Measurements from ENCODE around the gene XPO4. TPM values are rescaled to one million over a fixed set of nuclear protein-coding genes. Genes with fewer than 3 reads are reported as not detected.
"Not testable (repeated sequence)": the region's sequence is repeated elsewhere in the genome, so short reads cannot be mapped to it uniquely, and the experiment has no call there.

Gene XPO4
- total RNA-seq, 1 donor = 35.1 TPM

DNA sequence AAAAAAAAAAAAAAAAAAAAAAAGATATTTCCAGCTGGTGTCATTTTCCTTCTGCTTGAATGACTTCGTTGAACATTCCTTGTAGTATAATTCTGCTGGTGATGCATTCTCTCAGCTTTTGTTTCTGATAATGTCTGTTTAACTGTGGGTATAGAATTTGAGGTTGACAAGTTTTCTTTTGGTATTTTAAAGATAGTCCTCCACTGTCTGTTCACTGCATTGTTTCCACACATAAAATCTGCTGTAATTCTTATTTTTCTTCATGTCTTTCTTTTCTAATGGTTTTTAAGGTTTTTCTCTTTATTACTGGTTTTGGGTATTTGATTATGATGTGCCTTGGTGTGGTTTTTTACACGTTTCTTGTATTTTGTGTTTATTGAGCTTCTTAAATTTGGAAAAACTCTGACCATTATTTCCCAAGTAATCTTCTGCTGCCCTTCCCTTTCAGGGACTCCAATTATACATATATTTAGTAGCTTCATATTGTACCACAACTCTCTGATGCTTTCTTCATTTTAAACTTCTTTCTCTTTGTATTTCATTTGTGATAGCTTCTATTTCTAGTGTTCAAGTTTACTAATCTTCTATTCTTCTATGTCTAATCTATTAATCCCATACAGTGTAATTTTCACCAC, 135.1 kb downstream of the XPO4 start:
- Histone ChIP-seq H3K9me3 (ENCODE audit: low read depth, low read length) (peaks cover 22% of the 10 kb centered on the region), H3K4me3 (ENCODE audit: low read length) (no peak overlapping the region), H3K27me3 (ENCODE audit: insufficient read depth, low read length) (no peaks in the 10 kb centered on the region), H3K4me1 (ENCODE audit: insufficient read depth, low read length) (peaks cover 3% of the 10 kb centered on the region)

DNA sequence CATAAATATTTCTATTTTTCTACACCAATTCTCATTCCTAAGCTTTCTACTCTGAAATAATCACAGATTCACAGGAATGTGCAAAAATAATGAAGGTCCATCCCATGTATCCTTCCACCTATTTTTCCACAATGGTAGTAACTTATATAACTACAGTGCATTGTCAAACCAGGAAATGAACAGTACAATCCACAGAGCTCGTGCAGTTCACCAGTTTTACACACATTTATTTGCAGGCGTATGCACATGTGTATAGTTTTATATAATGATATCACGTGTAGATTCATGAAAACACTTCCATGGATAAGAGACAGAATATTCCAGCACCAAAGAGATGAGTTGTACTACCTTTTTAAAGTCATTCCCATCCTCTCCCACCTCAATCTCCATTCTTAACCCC, 141.7 kb downstream of the XPO4 start:
- H3K4me1 ChIP-seq (ENCODE audit: insufficient read depth, low read length) = no peaks in the 10 kb centered on the region
- no peaks in the 10 kb centered on the region for H3K9me3 ChIP-seq (ENCODE audit: low read depth, low read length)
- H3K4me3 ChIP-seq (ENCODE audit: low read length) = no peak overlapping the region
- H3K27me3 ChIP-seq (ENCODE audit: insufficient read depth, low read length) = no peaks in the 10 kb centered on the region

DNA sequence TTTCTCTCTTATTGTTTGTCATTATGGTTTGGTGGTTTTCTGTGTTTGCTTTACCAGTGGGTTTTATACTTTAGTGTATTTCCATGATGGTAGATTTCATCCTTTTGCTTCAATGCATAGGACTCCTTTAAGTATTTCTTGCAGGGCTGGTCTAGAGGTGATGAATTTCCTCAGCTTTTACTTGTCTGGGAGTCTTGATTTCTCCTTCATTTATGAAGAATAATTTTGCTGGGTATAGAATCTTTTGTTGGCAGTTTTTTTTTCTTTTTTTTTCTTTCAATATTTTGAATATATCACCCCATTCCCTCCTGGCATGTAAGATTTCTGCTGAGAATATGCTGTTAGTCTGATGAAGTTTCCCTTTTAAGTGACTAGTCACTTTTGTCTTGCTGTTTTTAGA, 148.5 kb downstream of the XPO4 start:
- Histone ChIP-seq H3K9me3 (ENCODE audit: low read depth, low read length) (peaks cover 48% of the 10 kb centered on the region), H3K4me3 (ENCODE audit: low read length) (no peak overlapping the region), H3K4me1 (ENCODE audit: insufficient read depth, low read length) (no peaks in the 10 kb centered on the region), H3K27me3 (ENCODE audit: insufficient read depth, low read length) (no peaks in the 10 kb centered on the region)

DNA sequence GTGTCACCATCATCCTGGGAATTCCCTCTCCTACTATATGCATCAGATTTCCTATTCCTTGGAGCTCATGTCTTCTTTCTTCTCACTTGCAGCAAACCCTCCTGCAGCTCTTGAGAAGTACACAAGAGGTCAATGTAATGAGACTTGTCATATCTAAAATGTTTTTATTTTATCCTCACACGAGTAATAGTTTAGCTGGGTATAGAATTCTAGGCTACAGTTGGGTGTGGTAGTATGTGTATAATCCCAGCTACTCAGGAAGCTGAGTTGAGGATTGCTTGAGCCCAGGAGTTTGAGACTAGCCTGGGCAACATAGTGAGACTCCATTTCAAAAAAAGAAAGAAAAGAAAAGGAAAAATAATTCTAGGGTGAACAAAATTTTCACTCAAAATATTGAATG, 153.2 kb downstream of the XPO4 start:
- Histone ChIP-seq H3K4me1 (ENCODE audit: insufficient read depth, low read length) (no peaks in the 10 kb centered on the region), H3K9me3 (ENCODE audit: low read depth, low read length) (peaks cover 49% of the 10 kb centered on the region), H3K4me3 (ENCODE audit: low read length) (no peak overlapping the region), H3K27me3 (ENCODE audit: insufficient read depth, low read length) (no peaks in the 10 kb centered on the region)

DNA sequence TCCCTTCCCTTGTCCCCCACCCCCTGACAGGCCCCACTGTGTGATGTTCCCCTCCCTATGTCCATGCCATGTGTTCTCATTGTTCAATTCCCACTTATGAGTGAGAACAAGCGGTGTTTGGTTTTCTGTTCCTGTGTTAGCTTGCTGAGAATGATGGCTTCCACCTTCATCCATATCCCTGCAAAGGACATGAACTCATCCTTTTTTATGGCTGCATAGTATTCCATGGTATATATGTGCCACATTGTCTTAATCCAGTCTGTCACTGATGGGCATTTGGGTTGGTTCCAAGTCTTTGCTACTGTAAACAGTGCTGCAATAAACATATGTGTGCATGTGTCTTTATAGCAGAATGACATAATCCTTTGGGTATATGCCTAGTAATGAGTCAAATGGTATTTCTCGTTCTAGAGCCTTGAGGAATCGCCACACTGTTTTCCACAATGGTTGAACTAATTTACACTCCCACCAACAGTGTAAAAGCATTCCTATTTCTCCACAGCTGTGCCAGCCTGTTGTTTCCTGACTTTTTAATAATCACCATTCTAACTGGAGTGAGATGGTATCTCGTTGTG, 158.6 kb downstream of the XPO4 start:
- H3K9me3 ChIP-seq (ENCODE audit: low read depth, low read length); H3K4me1 ChIP-seq (ENCODE audit: insufficient read depth, low read length): not testable (repeated sequence)

DNA sequence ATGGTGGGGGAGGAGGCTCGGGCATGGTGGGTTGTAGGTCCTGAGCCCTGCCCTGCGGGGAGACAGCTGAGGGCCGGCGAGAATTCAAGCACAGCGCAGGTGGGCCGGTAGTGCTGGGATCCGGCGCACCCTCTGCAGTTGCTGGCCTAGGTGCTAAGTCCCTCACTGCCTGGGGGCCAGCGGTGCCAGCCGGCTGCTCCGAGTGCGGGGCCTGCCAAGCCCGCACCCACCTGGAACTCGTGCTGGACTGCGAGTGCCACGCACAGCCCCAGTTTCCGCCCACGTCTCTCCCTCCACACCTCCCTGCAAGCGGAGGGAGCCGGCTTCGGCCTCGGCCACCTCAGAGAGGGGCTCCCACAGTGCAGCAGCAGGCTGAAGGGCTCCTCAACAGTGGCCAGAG, 162.5 kb downstream of the XPO4 start:
- no peaks in the 10 kb centered on the region for H3K4me1 ChIP-seq (ENCODE audit: insufficient read depth, low read length)
- no peaks in the 10 kb centered on the region for H3K9me3 ChIP-seq (ENCODE audit: low read depth, low read length)
- no peaks in the 10 kb centered on the region for H3K27me3 ChIP-seq (ENCODE audit: insufficient read depth, low read length)
- H3K4me3 ChIP-seq (ENCODE audit: low read length) = no peak overlapping the region

More for the DNA sequence above, 158.6 kb downstream of the XPO4 start:
- H3K4me3 ChIP-seq (ENCODE audit: low read length); H3K27me3 ChIP-seq (ENCODE audit: insufficient read depth, low read length): not testable (repeated sequence)

DNA sequence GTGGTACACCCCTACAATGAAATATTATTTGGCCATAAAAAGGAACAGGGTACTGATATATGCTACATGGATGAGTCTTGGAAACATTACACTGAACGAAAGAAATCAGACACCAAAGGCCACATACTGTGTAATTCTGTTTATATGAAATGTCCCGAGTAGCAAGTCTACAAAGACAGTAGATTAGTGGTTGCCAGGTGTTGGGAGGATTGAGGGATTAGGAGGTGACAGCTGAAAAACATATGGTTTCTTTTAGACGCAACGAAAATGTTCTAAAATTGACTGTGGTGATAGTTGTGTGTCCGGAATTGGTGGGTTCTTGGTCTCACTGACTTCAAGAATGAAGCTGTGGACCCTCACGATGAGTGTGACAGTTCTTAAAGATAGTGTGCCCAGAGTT, 163.9 kb downstream of the XPO4 start:
- Histone ChIP-seq H3K4me3 (ENCODE audit: low read length) (no peak overlapping the region), H3K27me3 (ENCODE audit: insufficient read depth, low read length) (no peaks in the 10 kb centered on the region), H3K4me1 (ENCODE audit: insufficient read depth, low read length) (no peaks in the 10 kb centered on the region), H3K9me3 (ENCODE audit: low read depth, low read length) (no peaks in the 10 kb centered on the region)

DNA sequence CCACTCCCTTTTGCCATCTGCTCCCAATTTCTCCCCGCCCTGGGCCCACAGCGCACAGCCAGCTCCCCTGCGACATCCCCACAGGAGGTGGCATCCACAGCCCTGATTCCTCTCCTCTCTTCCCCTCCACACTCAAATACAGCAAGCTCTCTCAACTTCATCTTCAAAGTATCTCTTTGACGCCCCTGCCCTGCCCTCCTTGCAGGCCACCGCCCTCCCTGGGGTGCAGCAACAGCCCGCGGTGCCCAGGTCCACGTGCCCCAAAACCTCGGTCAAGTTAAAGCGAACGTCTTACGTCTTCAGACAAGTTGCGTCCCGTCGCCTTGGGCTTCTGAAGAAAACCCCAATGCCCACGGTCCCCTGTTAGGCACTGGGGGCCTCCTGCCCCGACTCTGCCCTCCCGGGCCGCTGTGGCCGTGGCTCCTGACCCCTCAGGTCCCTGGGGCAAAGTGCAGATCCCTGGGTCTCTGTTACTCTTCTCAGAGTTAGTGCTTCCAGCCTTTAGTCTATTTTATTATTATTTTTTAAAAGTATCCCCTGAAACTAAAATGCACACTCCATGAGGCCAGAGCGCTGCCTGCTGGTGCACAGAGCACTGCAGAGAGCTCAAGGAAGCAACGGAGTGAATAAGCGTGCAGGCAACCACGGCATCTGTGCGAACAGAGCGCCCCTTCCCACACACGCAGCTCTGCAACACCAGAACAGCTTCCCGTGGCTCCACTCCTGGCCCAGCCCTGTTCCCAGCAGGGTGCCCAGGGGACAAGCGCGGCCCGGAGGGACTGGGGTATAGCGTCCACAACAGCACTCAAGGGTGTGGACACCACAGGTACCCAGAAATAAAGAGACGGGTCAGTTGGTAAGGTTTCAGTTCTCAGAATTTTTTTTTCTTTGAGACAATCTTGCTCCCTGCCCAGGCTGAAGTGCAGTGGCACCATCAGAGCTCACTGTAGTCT, 172.6 kb downstream of the XPO4 start:
- Histone ChIP-seq H3K9me3 (ENCODE audit: low read depth, low read length) (no peaks in the 10 kb centered on the region), H3K4me3 (ENCODE audit: low read length) (no peak overlapping the region), H3K27me3 (ENCODE audit: insufficient read depth, low read length) (no peaks in the 10 kb centered on the region), H3K4me1 (ENCODE audit: insufficient read depth, low read length) (no peaks in the 10 kb centered on the region)

DNA sequence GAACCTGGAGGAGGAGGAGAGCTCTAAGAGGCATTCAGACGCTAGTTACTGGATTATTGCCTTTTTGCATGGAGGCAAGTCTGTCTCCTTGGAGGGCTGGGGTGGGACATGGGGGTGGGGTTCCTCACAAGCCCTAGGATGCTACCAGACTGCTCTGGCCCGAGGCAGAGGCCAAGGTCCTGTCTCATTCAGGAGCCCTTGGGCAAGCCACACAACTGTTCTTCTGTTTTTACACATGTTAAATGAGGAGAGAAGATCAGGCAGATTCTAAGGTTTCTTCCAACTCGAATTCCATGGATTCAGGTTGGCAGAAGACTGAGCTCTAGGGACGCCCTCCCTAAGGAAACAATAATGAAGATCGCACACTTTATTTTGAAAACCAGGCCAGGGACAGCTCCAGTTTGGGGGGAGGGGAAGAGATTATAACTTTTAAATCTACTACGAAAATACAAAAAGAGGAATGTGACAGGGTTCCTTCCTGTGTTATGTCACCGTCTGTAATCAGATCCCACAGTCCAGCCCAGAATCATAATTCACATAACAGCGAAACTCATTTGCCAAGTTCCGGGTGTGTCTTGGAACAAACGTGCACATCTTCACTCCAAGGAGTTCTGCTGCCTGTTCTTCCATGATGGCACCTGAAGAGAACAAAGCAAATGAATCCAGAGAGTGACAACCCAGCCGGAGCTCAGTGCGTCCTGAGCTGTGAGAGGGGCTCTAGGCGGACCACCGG, 173.8 kb downstream of the XPO4 start:
- Histone ChIP-seq H3K4me3 (ENCODE audit: low read length) (no peak overlapping the region), H3K9me3 (ENCODE audit: low read depth, low read length) (no peaks in the 10 kb centered on the region), H3K27me3 (ENCODE audit: insufficient read depth, low read length) (no peaks in the 10 kb centered on the region), H3K4me1 (ENCODE audit: insufficient read depth, low read length) (no peaks in the 10 kb centered on the region)

DNA sequence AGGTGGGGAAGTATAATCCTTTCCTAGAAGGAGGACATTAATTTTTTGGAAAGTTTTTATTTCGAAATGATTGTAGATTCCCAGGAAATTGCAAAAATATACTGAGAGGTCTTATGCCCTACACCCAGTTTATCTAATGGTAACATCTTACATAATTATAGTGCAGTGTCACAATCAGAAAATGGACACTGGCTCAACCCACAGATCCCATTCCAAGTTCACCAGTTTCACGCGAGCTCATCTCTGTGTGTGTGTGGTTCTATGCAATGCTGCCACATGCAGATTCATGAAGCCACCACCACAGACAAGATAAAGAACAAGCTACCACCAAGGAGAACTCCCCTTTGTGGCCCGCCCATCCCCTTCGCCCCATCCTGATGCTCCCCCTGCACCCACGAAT, 174.7 kb downstream of the XPO4 start:
- Histone ChIP-seq H3K27me3 (ENCODE audit: insufficient read depth, low read length) (peaks cover 5% of the 10 kb centered on the region), H3K4me1 (ENCODE audit: insufficient read depth, low read length) (no peaks in the 10 kb centered on the region), H3K4me3 (ENCODE audit: low read length) (no peak overlapping the region), H3K9me3 (ENCODE audit: low read depth, low read length) (no peaks in the 10 kb centered on the region)

Other genes starting within 250 kb of the XPO4 start
- not detected for gene IL17D, start 199.0 kb downstream of the XPO4 start, total RNA-seq
- 0.63 TPM for gene EEF1AKMT1, start 128.8 kb downstream of the XPO4 start, total RNA-seq
- gene LATS2, start 158.8 kb upstream of the XPO4 start, total RNA-seq = 15.0 TPM
- gene SAP18, start 237.4 kb upstream of the XPO4 start, total RNA-seq = 51.5 TPM

Data from mononuclear cell (primary cell).